Endothelial cell (in vitro differentiated cells): ENCODE data around the gene PYGM. TPM values are rescaled to one million over a fixed set of nuclear protein-coding genes. Genes with fewer than 3 reads are reported as not detected.

Source experiments
- DNase-seq: peaks from one replicate; pipeline ENCODE4 v3.0.0; 2021; ENCODE audit warnings: low spot score
- H3K27ac Mint-ChIP-seq: one replicate; pipeline ENCODE4 v1.8.0; 2021; ENCODE audit warnings: mixed read lengths, inconsistent platforms; ENCODE audit not compliant: unreplicated experiment
- H3K27me3 Mint-ChIP-seq: one replicate; pipeline ENCODE4 v1.8.0; 2021; ENCODE audit warnings: mild to moderate bottlenecking, moderate library complexity, mixed read lengths, inconsistent platforms; ENCODE audit not compliant: unreplicated experiment
- H3K36me3 Mint-ChIP-seq: one replicate; pipeline ENCODE4 v1.8.0; 2021; ENCODE audit warnings: mild to moderate bottlenecking, low read depth, mixed read lengths, inconsistent platforms; ENCODE audit not compliant: unreplicated experiment
- H3K4me1 Mint-ChIP-seq: one replicate; pipeline ENCODE4 v1.8.0; 2021; ENCODE audit warnings: mild to moderate bottlenecking, mixed read lengths, inconsistent platforms; ENCODE audit not compliant: unreplicated experiment
- H3K4me3 Mint-ChIP-seq: one replicate; pipeline ENCODE4 v1.8.0; 2021; ENCODE audit warnings: mild to moderate bottlenecking, mixed read lengths, inconsistent platforms; ENCODE audit not compliant: unreplicated experiment
- H3K9me3 Mint-ChIP-seq: one replicate; pipeline ENCODE4 v1.8.0; 2021; ENCODE audit warnings: mixed read lengths, inconsistent platforms; ENCODE audit not compliant: unreplicated experiment
- total RNA-seq: library from RNA; stranded (reverse); fragmentation: NEBNext Ultra II Directional; extraction: Animal tissue kit (Norgen Biotek cat#: 25700); gene quantifications from one replicate; pipeline ENCODE4 v1.2.1, GENCODE V29; 2021; ENCODE audit not compliant: unreplicated experiment
- TF ChIP-seq, protein P1 (sequence below): fragments of 200-600 bp; sonication (generic); IDR thresholded peaks from one replicate; pipeline ENCODE4 v1.5.0; 2021; ENCODE audit warnings: antibody characterized with exemption; ENCODE audit not compliant: unreplicated experiment

Gene PYGM
- total RNA-seq, 1 donor from 2014 or later = 0.26 TPM

- Mint-ChIP-seq H3K27ac (no peak overlapping the region), H3K4me3 (no peak overlapping the region), H3K36me3 (peaks cover 25% of the 10 kb centered on the region), H3K4me1 (peaks cover 35% of the 10 kb centered on the region), H3K27me3 (peaks cover 18% of the 10 kb centered on the region), H3K9me3 (no peaks in the 10 kb centered on the region)
- TF ChIP-seq, protein P1, sequence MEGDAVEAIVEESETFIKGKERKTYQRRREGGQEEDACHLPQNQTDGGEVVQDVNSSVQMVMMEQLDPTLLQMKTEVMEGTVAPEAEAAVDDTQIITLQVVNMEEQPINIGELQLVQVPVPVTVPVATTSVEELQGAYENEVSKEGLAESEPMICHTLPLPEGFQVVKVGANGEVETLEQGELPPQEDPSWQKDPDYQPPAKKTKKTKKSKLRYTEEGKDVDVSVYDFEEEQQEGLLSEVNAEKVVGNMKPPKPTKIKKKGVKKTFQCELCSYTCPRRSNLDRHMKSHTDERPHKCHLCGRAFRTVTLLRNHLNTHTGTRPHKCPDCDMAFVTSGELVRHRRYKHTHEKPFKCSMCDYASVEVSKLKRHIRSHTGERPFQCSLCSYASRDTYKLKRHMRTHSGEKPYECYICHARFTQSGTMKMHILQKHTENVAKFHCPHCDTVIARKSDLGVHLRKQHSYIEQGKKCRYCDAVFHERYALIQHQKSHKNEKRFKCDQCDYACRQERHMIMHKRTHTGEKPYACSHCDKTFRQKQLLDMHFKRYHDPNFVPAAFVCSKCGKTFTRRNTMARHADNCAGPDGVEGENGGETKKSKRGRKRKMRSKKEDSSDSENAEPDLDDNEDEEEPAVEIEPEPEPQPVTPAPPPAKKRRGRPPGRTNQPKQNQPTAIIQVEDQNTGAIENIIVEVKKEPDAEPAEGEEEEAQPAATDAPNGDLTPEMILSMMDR = no peak
- no peak for DNase-seq
Observed at GRCh38 chr11:64791781-64792291, 32.1 kb upstream of the PYGM start.

DNA sequence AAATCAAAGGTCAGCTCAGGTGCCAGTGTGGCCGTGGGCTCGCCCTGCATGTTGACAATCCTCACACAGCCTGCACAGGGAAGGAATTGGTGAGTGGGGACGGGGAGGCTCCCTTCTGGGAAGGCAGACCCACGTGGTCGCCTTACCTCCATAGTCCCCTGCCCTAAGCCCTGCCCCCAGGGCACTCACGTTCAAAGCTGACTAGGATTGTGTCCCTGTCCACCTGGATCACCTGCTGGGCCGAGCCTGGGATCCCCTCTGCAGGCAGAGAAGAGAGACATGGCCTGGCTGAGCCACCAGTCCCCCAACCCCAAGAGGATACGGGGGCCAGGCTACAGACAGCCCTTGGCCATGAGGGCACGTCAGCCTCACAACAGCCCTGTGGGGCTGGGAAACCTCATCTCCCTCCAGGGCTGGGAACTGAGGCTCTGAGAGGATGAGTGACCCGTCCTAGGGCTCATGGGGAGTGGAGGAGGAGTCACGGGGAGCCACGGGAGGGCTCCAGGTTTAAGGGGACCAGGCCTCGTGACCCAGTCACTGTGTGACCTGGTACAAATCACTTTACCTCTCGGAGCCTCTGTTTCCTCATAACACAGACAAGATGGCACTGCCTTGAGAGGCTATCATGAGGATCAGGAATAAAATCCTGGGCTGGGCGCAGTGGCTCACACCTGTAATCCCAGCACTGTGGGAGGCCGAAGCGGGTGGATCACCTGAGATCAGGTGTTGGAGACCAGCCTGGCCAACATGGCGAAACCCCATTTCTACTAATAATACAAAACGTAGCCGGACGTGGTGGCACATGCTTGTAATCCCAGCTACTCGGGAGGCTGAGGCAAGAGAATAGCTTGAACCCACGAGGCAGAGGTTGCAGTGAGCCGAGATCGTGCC, 30.7 kb upstream of the PYGM start:
- Mint-ChIP-seq H3K4me3 (no peak overlapping the region), H3K4me1 (peaks cover 22% of the 10 kb centered on the region), H3K9me3 (no peaks in the 10 kb centered on the region), H3K27me3 (peaks cover 16% of the 10 kb centered on the region), H3K36me3 (peaks cover 18% of the 10 kb centered on the region), H3K27ac (no peak overlapping the region)
- TF ChIP-seq, protein P1 = no peak
- DNase-seq = no peak

DNA sequence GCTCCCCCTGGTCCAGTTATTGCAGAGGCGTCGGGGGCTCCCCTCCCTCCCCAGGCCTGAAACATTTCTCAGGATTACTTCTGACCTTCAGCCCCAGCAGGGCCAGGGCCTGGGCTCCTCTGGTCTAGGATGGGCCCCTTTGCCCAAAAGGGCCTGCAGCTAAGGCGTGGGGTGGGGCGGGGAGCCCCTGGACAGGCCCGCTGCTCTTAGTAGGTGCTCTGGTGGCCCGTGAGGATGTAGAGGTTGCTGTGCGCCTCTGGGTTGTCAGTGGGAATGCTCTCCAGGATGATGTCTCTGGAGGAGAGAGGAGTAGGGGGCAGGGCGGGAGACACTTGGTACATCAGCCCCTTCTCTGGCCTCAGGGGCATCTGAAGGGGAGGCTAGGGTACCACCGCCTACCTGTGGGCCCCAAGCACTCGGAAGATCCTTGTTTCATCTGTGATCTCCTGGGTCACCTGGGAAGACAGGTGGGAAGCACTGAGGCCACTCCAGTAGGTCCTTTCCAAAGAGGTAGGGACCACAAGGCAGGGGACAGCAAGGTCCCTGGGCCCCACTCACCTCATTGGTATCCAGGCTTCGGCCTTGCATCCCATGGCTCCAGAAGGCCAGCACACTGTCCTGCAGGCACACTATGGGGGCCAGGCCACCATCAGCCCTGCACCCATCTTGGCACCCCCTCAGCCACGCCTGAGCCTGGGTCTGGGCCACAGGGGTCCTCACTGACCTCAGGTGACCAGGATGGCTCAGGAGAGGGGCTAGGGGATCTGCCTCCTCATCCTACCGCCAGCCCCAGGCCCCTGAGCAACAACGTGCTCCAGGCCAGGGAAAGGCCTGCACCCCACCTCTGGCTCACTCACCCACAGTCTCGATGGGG, 29.8 kb upstream of the PYGM start:
- TF ChIP-seq, protein P1 = no peak
- H3K27ac Mint-ChIP-seq = no peak overlapping the region
- H3K36me3 Mint-ChIP-seq = peaks cover 15% of the 10 kb centered on the region
- no peak overlapping the region for H3K4me3 Mint-ChIP-seq
- no peak for DNase-seq
- no peaks in the 10 kb centered on the region for H3K9me3 Mint-ChIP-seq
- H3K4me1 Mint-ChIP-seq = peaks cover 17% of the 10 kb centered on the region
- peaks cover 13% of the 10 kb centered on the region for H3K27me3 Mint-ChIP-seq

- Mint-ChIP-seq H3K4me3 (no peak overlapping the region), H3K36me3 (peaks cover 9% of the 10 kb centered on the region), H3K9me3 (no peaks in the 10 kb centered on the region), H3K4me1 (peaks cover 7% of the 10 kb centered on the region), H3K27ac (no peak overlapping the region), H3K27me3 (peaks cover 13% of the 10 kb centered on the region)
- no peak for DNase-seq
- TF ChIP-seq, protein P1 = no peak
Observed at GRCh38 chr11:64788321-64789215, 28.8 kb upstream of the PYGM start.
